Measurements from ENCODE around the gene ZNF462. TPM values are rescaled to one million over a fixed set of nuclear protein-coding genes. Genes with fewer than 3 reads are reported as not detected.

Gene ZNF462
- polyA plus RNA-seq, 3 donors, result not detected

DNA sequence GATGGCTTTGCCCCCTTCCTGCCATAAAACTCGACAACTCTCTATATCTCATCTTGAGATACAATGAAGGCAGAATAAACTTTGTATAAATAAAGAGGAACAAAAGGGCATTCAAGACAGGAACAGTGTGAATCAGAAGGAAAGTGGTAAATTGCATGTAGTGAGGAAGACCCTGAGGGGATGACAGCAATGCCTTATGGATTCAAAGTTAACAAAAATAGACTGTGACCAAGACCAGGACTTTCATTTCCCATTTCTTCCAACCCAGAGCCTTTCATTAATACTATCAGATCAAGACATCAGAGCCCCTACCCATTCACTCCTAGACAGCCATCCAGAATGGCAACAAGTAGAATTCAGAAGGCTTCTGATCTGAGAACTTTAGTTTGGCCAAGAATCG, 46.4 kb upstream of the ZNF462 start:
- H3K4me1 ChIP-seq (ENCODE audit: control insufficient read depth in 1 of 2, insufficient read depth in 2 of 2, low read length in 2 of 2), result no peaks in the 10 kb centered on the region
- no CpG with 5 or more reads among the region's 2 CpGs for WGBS (ENCODE audit: insufficient coverage)
- peaks cover 3 to 15% (median 8%) of the 10 kb centered on the region in 7 donors for H3K9me3 Mint-ChIP-seq
- no peak for DNase-seq
- H3K27me3 Mint-ChIP-seq (ENCODE audit: low read depth in 3 of 3), result no peaks in the 10 kb centered on the region
- no peak overlapping the region for H3K9ac ChIP-seq (ENCODE audit: insufficient read depth, low read length, poor library complexity, severe bottlenecking)
- H3K79me2 ChIP-seq (ENCODE audit: insufficient read depth, low read length), result no peaks in the 10 kb centered on the region
- no peak overlapping the region for H3K27ac Mint-ChIP-seq
- H2AFZ ChIP-seq (ENCODE audit: insufficient read depth, low read depth, low read length, poor library complexity, severe bottlenecking), result no peak overlapping the region
- H3K4me1 Mint-ChIP-seq, result peaks cover 3% of the 10 kb centered on the region
- H3K4me2 ChIP-seq (replicated peaks; ENCODE audit: extremely low read depth, low read length, poor library complexity, severe bottlenecking), result no peak overlapping the region
- no peak overlapping the region for H3K4me3 Mint-ChIP-seq
- no peaks in the 10 kb centered on the region for H4K20me1 ChIP-seq (ENCODE audit: insufficient read depth, low read length)
- intact Hi-C loops (cut with micrococcal nuclease), result no loop called here
- H3K27me3 ChIP-seq (ENCODE audit: control insufficient read depth in 2 of 2, insufficient read depth in 2 of 2, low read length in 2 of 2), result no peaks in the 10 kb centered on the region
- H3K36me3 ChIP-seq (replicated peaks in 1 of 2; ENCODE audit: control insufficient read depth in 1 of 2, insufficient read depth in 2 of 2, low read length in 2 of 2), result no peaks in the 10 kb centered on the region
- no peaks in the 10 kb centered on the region for H3K9me3 ChIP-seq (replicated peaks in 1 of 2; ENCODE audit: control insufficient read depth in 1 of 2, insufficient read depth in 1 of 2, low read length in 2 of 2)
- TF ChIP-seq CTCF (IDR thresholded peaks at IDR 0.05), result no peak
- no peaks in the 10 kb centered on the region for H3K36me3 Mint-ChIP-seq
- H3K4me3 ChIP-seq (replicated peaks in 1 of 3; ENCODE audit: low read depth in 2 of 3, low read length in 3 of 3), result no peak overlapping the region
- H3K27ac ChIP-seq (ENCODE audit: low read depth in 1 of 2, low read length in 2 of 2), result no peak overlapping the region

DNA sequence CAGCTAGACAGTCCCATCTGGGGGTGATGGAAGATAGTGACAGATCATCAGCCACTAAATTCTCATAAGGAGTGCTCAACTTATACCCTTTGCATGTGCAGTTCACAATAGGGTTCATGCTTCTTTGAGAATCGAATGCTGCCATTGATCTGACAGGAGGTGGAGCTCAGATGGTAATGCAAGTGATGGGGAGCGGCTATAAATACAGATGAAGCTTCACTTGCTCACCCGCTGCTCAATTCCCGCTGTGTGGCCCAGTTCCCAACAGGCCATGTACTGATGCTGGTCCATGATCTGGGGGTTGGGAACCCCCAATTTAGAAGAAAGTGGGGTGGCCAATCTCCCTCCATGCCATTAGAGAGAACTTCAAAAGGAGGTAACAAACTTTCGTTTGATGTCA, 44.9 kb upstream of the ZNF462 start:
- no peaks in the 10 kb centered on the region for H3K9me3 ChIP-seq (replicated peaks in 1 of 2; ENCODE audit: control insufficient read depth in 1 of 2, insufficient read depth in 1 of 2, low read length in 2 of 2)
- no peak overlapping the region for H3K4me3 ChIP-seq (replicated peaks in 1 of 3; ENCODE audit: low read depth in 2 of 3, low read length in 3 of 3)
- Mint-ChIP-seq H3K4me3 (no peak overlapping the region), H3K4me1 (peaks cover 3% of the 10 kb centered on the region), H3K9me3 (peaks cover 0 to 12% (median 6%) of the 10 kb centered on the region in 7 donors), H3K27me3 (ENCODE audit: low read depth in 3 of 3) (no peaks in the 10 kb centered on the region), H3K36me3 (no peaks in the 10 kb centered on the region), H3K27ac (no peak overlapping the region)
- H3K4me1 ChIP-seq (ENCODE audit: control insufficient read depth in 1 of 2, insufficient read depth in 2 of 2, low read length in 2 of 2), result no peaks in the 10 kb centered on the region
- no peaks in the 10 kb centered on the region for H4K20me1 ChIP-seq (ENCODE audit: insufficient read depth, low read length)
- no peak for DNase-seq
- H3K36me3 ChIP-seq (replicated peaks in 1 of 2; ENCODE audit: control insufficient read depth in 1 of 2, insufficient read depth in 2 of 2, low read length in 2 of 2), result no peaks in the 10 kb centered on the region
- H3K4me2 ChIP-seq (replicated peaks; ENCODE audit: extremely low read depth, low read length, poor library complexity, severe bottlenecking), result no peak overlapping the region
- no peak overlapping the region for H3K9ac ChIP-seq (ENCODE audit: insufficient read depth, low read length, poor library complexity, severe bottlenecking)
- intact Hi-C loops (cut with micrococcal nuclease), result no loop called here
- H2AFZ ChIP-seq (ENCODE audit: insufficient read depth, low read depth, low read length, poor library complexity, severe bottlenecking), result no peak overlapping the region
- 100% methylated on average over 1 of the region's 5 CpGs for WGBS (ENCODE audit: insufficient coverage)
- no peaks in the 10 kb centered on the region for H3K79me2 ChIP-seq (ENCODE audit: insufficient read depth, low read length)
- H3K27ac ChIP-seq (ENCODE audit: low read depth in 1 of 2, low read length in 2 of 2), result no peak overlapping the region
- H3K27me3 ChIP-seq (ENCODE audit: control insufficient read depth in 2 of 2, insufficient read depth in 2 of 2, low read length in 2 of 2), result no peaks in the 10 kb centered on the region
- no peak for TF ChIP-seq CTCF (IDR thresholded peaks at IDR 0.05)
